ENCODE measurements around the gene ZBTB45. TPM values are rescaled to one million over a fixed set of nuclear protein-coding genes. Genes with fewer than 3 reads are reported as not detected.
A peak's percentile ranks its signal among the peaks of the same experiment; 100 is the strongest.

Gene ZBTB45
- total RNA-seq, 2 experiments from 2014 or later: 10.7 to 14.7 TPM

- Histone ChIP-seq H2AFZ (ENCODE audit: low read length) (no peak overlapping the region), H3K4me1 (ENCODE audit: insufficient read depth, low read length, poor library complexity, severe bottlenecking) (peaks cover 20% of the 10 kb centered on the region), H3K79me2 (ENCODE audit: insufficient read depth, low read depth, low read length) (peaks cover 11% of the 10 kb centered on the region; the same call in 1 of the 2 replicates), H3K27ac (ENCODE audit: low read depth, low read length, poor library complexity, severe bottlenecking) (no peak overlapping the region), H3K4me2 (ENCODE audit: low read length) (no peak overlapping the region; the same call in 1 of the 2 replicates), H3K9me2 (ENCODE audit: insufficient read depth, low read length) (no peaks in the 10 kb centered on the region), H3K4me3 (ENCODE audit: low read depth, low read length, poor library complexity, severe bottlenecking) (no peak overlapping the region), H3K36me3 (ENCODE audit: insufficient read depth, low read length) (peaks cover 31% of the 10 kb centered on the region), H4K20me1 (ENCODE audit: insufficient read depth, low read length) (no peaks in the 10 kb centered on the region), H3K9me3 (ENCODE audit: low read length) (no peaks in the 10 kb centered on the region)
- intact Hi-C loops (cut with micrococcal nuclease; ENCODE audit: unreplicated experiment): loop anchor here (5.0 kb wide), 1 partner anchor 190 kb away; the partner anchor contains the start of gene ZSCAN22
- CTCF ChIA-PET (ENCODE audit: unreplicated experiment): no interaction called here
- no TSS peak for BruUV-seq (replicated peaks)
- POLR2A ChIA-PET: interaction anchor here (0.7 kb wide), 1 partner anchor 132 kb away, joined by 3 read pairs; no protein-coding TSS in a partner anchor
- no peak for DNase-seq (ENCODE audit: low spot score)
- TF ChIP-seq CTCF (conservative IDR thresholded peaks at IDR 0.05; ENCODE audit: low read length) (peak; percentile 51), EZH2phosphoT487 (IDR thresholded peaks at IDR 0.05; ENCODE audit: borderline replicate concordance, low read depth, low read length) (no peak)
Measured at GRCh38 chr19:58516964-58517833, 2.4 kb downstream of the ZBTB45 start.

GRCh38 chr19:58516246-58516836 is 3.3 kb downstream of the ZBTB45 start:
- Histone ChIP-seq H3K9me3 (ENCODE audit: low read length) (no peaks in the 10 kb centered on the region), H4K20me1 (ENCODE audit: insufficient read depth, low read length) (no peaks in the 10 kb centered on the region), H3K4me1 (ENCODE audit: insufficient read depth, low read length, poor library complexity, severe bottlenecking) (peaks cover 20% of the 10 kb centered on the region), H3K4me3 (ENCODE audit: low read depth, low read length, poor library complexity, severe bottlenecking) (no peak overlapping the region), H3K36me3 (ENCODE audit: insufficient read depth, low read length) (peaks cover 31% of the 10 kb centered on the region), H3K9me2 (ENCODE audit: insufficient read depth, low read length) (no peaks in the 10 kb centered on the region), H3K79me2 (ENCODE audit: insufficient read depth, low read depth, low read length) (peaks cover 11% of the 10 kb centered on the region; the same call in 1 of the 2 replicates), H3K27ac (ENCODE audit: low read depth, low read length, poor library complexity, severe bottlenecking) (no peak overlapping the region), H2AFZ (ENCODE audit: low read length) (no peak overlapping the region), H3K4me2 (ENCODE audit: low read length) (no peak overlapping the region; the same call in 1 of the 2 replicates)
- no peak for DNase-seq (ENCODE audit: low spot score)
- TF ChIP-seq CTCF (conservative IDR thresholded peaks at IDR 0.05; ENCODE audit: low read length) (no peak), EZH2phosphoT487 (IDR thresholded peaks at IDR 0.05; ENCODE audit: borderline replicate concordance, low read depth, low read length) (no peak)
- TSS peak; percentile 45 for BruUV-seq (replicated peaks)
- intact Hi-C loops (cut with micrococcal nuclease; ENCODE audit: unreplicated experiment): loop anchor here (5.0 kb wide), 1 partner anchor 189 kb away; the partner anchor contains the start of gene ZSCAN22
- POLR2A ChIA-PET: no interaction called here
- CTCF ChIA-PET (ENCODE audit: unreplicated experiment): no interaction called here
